ENCODE results near the gene CAAP1.

CAAP1 gene

DNA sequence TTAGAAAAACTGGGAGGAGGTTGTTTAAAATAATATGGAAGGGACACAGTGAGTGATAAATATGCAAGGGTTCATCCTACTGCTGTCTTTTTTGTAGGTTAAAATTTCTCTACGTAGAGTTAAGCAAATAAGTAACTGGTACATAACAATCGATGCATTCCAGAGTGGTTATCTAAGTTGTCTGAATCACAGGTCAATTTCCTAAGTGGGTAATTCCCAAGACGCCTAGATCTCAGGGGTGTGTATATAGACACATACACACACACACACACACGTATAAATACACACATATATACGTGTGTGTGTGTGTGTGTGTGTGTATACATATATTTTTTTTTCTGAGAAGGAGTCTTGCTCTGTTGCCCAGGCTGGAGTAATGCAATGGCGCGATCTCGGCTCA, 22.3 kb downstream of the CAAP1 start:
- H3K79me2 ChIP-seq (ENCODE audit: insufficient read depth, low read depth): no peaks in the 10 kb centered on the region
- no peaks in the 10 kb centered on the region for H3K27me3 ChIP-seq (ENCODE audit: insufficient read depth, low read depth)
- H3K27ac ChIP-seq: no peak overlapping the region
- no peaks in the 10 kb centered on the region for H4K20me1 ChIP-seq (ENCODE audit: insufficient read depth)
- no peak overlapping the region for H2AFZ ChIP-seq (ENCODE audit: low read depth)
- H3K9ac ChIP-seq: no peak overlapping the region
- H3K36me3 ChIP-seq (ENCODE audit: insufficient read depth): no peaks in the 10 kb centered on the region
- TF ChIP-seq, protein P1, sequence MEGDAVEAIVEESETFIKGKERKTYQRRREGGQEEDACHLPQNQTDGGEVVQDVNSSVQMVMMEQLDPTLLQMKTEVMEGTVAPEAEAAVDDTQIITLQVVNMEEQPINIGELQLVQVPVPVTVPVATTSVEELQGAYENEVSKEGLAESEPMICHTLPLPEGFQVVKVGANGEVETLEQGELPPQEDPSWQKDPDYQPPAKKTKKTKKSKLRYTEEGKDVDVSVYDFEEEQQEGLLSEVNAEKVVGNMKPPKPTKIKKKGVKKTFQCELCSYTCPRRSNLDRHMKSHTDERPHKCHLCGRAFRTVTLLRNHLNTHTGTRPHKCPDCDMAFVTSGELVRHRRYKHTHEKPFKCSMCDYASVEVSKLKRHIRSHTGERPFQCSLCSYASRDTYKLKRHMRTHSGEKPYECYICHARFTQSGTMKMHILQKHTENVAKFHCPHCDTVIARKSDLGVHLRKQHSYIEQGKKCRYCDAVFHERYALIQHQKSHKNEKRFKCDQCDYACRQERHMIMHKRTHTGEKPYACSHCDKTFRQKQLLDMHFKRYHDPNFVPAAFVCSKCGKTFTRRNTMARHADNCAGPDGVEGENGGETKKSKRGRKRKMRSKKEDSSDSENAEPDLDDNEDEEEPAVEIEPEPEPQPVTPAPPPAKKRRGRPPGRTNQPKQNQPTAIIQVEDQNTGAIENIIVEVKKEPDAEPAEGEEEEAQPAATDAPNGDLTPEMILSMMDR (conservative IDR thresholded peaks at IDR 0.05; ENCODE audit: low read depth, low read length): no peak
- H3K4me2 ChIP-seq: no peak overlapping the region
- H3K4me1 ChIP-seq (ENCODE audit: low read depth, poor library complexity, severe bottlenecking): no peaks in the 10 kb centered on the region
- H3K4me3 ChIP-seq (IDR thresholded peaks at IDR 0.05; ENCODE audit: insufficient read depth, low read depth, low read length): no peak overlapping the region

GRCh38 chr9:26863074-26863473, 29.5 kb downstream of the CAAP1 start:
- TF ChIP-seq, protein P1 (conservative IDR thresholded peaks at IDR 0.05; ENCODE audit: low read depth, low read length): peak; percentile 25; the same call in 1 of the 2 replicates

DNA sequence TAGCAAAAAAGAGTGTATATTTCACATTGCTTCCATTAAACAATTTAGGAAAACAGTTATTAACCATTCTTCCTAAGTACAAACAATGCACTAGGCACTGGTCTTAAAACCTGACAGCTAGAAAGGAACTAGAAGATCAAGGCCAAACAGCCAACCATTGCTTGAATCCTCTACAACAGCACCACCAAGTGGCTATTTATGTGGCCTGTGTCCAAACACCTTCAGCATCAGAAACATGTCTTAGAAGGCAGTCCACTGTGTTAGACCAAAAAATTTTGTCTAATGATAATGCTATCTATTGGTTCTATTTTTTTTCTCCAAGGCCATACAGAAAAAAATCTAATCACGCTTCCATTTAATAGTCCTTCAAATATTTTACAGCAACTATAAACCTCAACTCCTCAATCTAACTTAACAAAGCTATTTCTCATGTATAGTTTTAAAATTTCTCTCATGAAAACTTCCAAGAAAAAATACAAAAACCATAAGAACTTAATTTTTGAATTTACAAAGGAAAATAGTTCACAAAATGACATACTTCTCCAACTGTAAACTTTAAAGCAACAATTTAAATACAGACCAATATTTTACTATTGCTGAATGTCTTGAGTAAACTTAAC, 36.1 kb downstream of the CAAP1 start:
- Histone ChIP-seq H3K27ac (no peak overlapping the region), H3K4me3 (IDR thresholded peaks at IDR 0.05; ENCODE audit: insufficient read depth, low read depth, low read length) (no peak overlapping the region), H3K79me2 (ENCODE audit: insufficient read depth, low read depth) (no peaks in the 10 kb centered on the region), H3K27me3 (ENCODE audit: insufficient read depth, low read depth) (no peaks in the 10 kb centered on the region), H4K20me1 (ENCODE audit: insufficient read depth) (no peaks in the 10 kb centered on the region), H3K36me3 (ENCODE audit: insufficient read depth) (no peaks in the 10 kb centered on the region), H3K4me2 (no peak overlapping the region), H3K9ac (no peak overlapping the region), H3K4me1 (ENCODE audit: low read depth, poor library complexity, severe bottlenecking) (peaks cover 2% of the 10 kb centered on the region), H2AFZ (ENCODE audit: low read depth) (no peak overlapping the region)
- TF ChIP-seq, protein P1 (conservative IDR thresholded peaks at IDR 0.05; ENCODE audit: low read depth, low read length): peak; percentile 59

More at GRCh38 chr9:26863074-26863473, 29.5 kb downstream of the CAAP1 start:
- no peaks in the 10 kb centered on the region for H3K4me1 ChIP-seq (ENCODE audit: low read depth, poor library complexity, severe bottlenecking)
- no peak overlapping the region for H3K4me3 ChIP-seq (IDR thresholded peaks at IDR 0.05; ENCODE audit: insufficient read depth, low read depth, low read length)
- no peak overlapping the region for H3K27ac ChIP-seq
- H3K4me2 ChIP-seq: no peak overlapping the region
- no peaks in the 10 kb centered on the region for H4K20me1 ChIP-seq (ENCODE audit: insufficient read depth)
- H3K27me3 ChIP-seq (ENCODE audit: insufficient read depth, low read depth): no peaks in the 10 kb centered on the region
- H3K9ac ChIP-seq: no peak overlapping the region
- no peaks in the 10 kb centered on the region for H3K79me2 ChIP-seq (ENCODE audit: insufficient read depth, low read depth)
- no peak overlapping the region for H2AFZ ChIP-seq (ENCODE audit: low read depth)
- no peaks in the 10 kb centered on the region for H3K36me3 ChIP-seq (ENCODE audit: insufficient read depth)

DNA sequence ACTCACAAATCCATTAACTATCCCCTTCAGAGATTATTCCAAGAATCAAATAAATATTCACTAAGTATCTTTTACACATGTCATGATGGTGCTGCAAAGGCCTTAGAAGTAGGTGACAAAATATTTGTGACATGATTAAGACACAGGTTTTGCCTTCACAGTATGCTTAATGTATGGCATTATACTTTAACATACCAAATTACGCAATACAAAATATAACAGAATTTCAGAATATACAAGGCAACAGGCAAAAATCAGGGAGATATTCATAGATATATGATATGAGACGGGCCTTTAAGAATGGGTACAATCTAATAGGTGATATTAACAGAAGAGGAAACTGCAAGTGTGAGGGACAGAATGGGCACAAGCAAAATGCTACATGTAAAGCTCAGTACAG, 41.6 kb downstream of the CAAP1 start:
- Histone ChIP-seq H4K20me1 (ENCODE audit: insufficient read depth) (no peaks in the 10 kb centered on the region), H3K27ac (no peak overlapping the region), H3K27me3 (ENCODE audit: insufficient read depth, low read depth) (no peaks in the 10 kb centered on the region), H3K79me2 (ENCODE audit: insufficient read depth, low read depth) (no peaks in the 10 kb centered on the region), H3K4me3 (IDR thresholded peaks at IDR 0.05; ENCODE audit: insufficient read depth, low read depth, low read length) (no peak overlapping the region), H3K4me1 (ENCODE audit: low read depth, poor library complexity, severe bottlenecking) (peaks cover 5% of the 10 kb centered on the region), H2AFZ (ENCODE audit: low read depth) (no peak overlapping the region), H3K4me2 (no peak overlapping the region), H3K9ac (no peak overlapping the region), H3K36me3 (ENCODE audit: insufficient read depth) (no peaks in the 10 kb centered on the region; the same call in 1 of the 2 replicates)
- TF ChIP-seq, protein P1 (conservative IDR thresholded peaks at IDR 0.05; ENCODE audit: low read depth, low read length): no peak

All from KMS-11 (cell line).